ENCODE results near the gene C19orf85.

DNA sequence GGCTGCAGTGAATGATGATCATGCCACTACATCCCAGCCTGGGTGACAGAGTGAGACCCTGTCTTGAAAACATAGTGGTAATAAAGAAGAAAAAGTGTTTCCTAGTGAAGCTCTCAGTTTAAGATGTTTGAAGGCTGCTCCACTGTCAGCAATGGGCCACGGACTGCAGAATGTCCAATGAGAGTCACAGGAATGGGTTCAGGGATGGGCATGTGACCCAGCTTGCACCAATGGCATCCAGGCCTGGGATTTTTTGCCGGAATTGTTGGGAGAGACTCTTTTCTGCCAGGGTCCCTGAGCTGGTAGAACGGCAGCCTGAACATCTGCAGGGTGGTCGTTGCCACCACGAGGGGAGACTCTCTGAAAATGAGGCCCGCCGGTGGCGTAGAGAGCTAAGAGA lies 27.7 kb downstream of the C19orf85 start:
- TF ChIP-seq, protein P1, sequence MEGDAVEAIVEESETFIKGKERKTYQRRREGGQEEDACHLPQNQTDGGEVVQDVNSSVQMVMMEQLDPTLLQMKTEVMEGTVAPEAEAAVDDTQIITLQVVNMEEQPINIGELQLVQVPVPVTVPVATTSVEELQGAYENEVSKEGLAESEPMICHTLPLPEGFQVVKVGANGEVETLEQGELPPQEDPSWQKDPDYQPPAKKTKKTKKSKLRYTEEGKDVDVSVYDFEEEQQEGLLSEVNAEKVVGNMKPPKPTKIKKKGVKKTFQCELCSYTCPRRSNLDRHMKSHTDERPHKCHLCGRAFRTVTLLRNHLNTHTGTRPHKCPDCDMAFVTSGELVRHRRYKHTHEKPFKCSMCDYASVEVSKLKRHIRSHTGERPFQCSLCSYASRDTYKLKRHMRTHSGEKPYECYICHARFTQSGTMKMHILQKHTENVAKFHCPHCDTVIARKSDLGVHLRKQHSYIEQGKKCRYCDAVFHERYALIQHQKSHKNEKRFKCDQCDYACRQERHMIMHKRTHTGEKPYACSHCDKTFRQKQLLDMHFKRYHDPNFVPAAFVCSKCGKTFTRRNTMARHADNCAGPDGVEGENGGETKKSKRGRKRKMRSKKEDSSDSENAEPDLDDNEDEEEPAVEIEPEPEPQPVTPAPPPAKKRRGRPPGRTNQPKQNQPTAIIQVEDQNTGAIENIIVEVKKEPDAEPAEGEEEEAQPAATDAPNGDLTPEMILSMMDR (IDR thresholded peaks at IDR 0.05; ENCODE audit: insufficient read depth, low read length) = no peak
- TF ChIP-seq POLR2AphosphoS5 (IDR thresholded peaks at IDR 0.05; ENCODE audit: low read depth) = no peak
